Heart left ventricle (tissue), 16 donors: ENCODE measurements around the gene RPS6KA5. TPM values are rescaled to one million over a fixed set of nuclear protein-coding genes. Genes with fewer than 3 reads are reported as not detected.
"Not testable (repeated sequence)": the region's sequence is repeated elsewhere in the genome, so short reads cannot be mapped to it uniquely, and the experiment has no call there.

Experiments used
- ATAC-seq, 4 donors: fragments of 200-7000 bp; cut with Tn5 transposase; one replicate each; pipeline ENCODE4 v1.9.1; 2020 to 2022; ENCODE audit warnings: moderate library complexity in 4 of 4, mild to moderate bottlenecking in 3 of 4, moderate number of reproducible peaks in 1 of 4
- DNase-seq, 5 donors: peaks; one replicate each; pipeline ENCODE4 v3.0.0-alpha.2; 2020
- H3K27ac ChIP-seq, 12 donors: fragments of 200-600 bp; sonication (generic) in 4 of 12; one replicate each; pipeline versions ENCODE4 v1.5.0 to v1.8.0; 2016 to 2022; ENCODE audit warnings: mild to moderate bottlenecking in 2 of 12
- H3K27me3 ChIP-seq, 9 donors: fragments of 200-600 bp; sonication (generic) in 2 of 9; one replicate each; pipeline versions ENCODE4 v1.5.1 to v1.8.0; 2016 to 2022; ENCODE audit warnings: mild to moderate bottlenecking in 3 of 9
- H3K36me3 ChIP-seq, 9 donors: fragments of 200-600 bp; sonication (generic) in 2 of 9; one replicate each; pipeline versions ENCODE4 v1.5.0 to v1.8.0; 2018 to 2022; ENCODE audit warnings: mild to moderate bottlenecking in 2 of 9
- H3K4me1 ChIP-seq, 12 donors: fragments of 200-600 bp; sonication (generic) in 4 of 12; one replicate each; pipeline versions ENCODE4 v1.5.0 to v1.8.0; 2016 to 2022; ENCODE audit warnings: mild to moderate bottlenecking in 3 of 12
- H3K4me3 ChIP-seq, 12 donors: fragments of 200-600 bp; sonication (generic) in 4 of 12; one replicate each; pipeline versions ENCODE4 v1.5.0 to v1.8.0; 2017 to 2022; ENCODE audit warnings: mild to moderate bottlenecking in 9 of 12, moderate library complexity in 4 of 12
- H3K9me3 ChIP-seq, 12 donors: fragments of 200-600 bp; sonication (generic) in 4 of 12; one replicate each; pipeline versions ENCODE4 v1.5.0 to v1.8.0; 2016 to 2022; ENCODE audit warnings: mild to moderate bottlenecking in 1 of 12
- CTCF ChIP-seq, 12 donors: fragments of 200-600 bp; sonication (generic) in 4 of 12; IDR thresholded peaks; one replicate each; pipeline versions ENCODE4 v1.5.0 to v1.8.0; 2018 to 2022; ENCODE audit warnings: antibody characterized with exemption in 12 of 12, mild to moderate bottlenecking in 5 of 12
- POLR2A ChIP-seq, 2 donors: fragments of 450-650 bp; IDR thresholded peaks; one replicate each; pipeline ENCODE4 v1.6.1; 2017; ENCODE audit warnings: antibody characterized with exemption in 2 of 2, mild to moderate bottlenecking in 2 of 2, moderate library complexity in 2 of 2
- WGBS, 4 donors: extraction: QIAGEN DNeasy Blood & Tissue Kit in 2 of 4; methylation state at CpG; one replicate each; pipeline versions ENCODE4 v1.1.5 to v1.1.7; 2013 to 2018; 5-methylcytosine and 5-hydroxymethylcytosine counted together
- intact Hi-C, 10 donors: fragments of 100-400 bp; cut with DNase I; formaldehyde crosslinking; loops; one replicate each; pipeline versions ENCODE4 v1.11.1 to v1.14.2; 2022
- polyA plus RNA-seq, 2 donors: library from polyadenylated mRNA; stranded (reverse); fragments of 200-250 nt; gene quantifications; one replicate each; pipeline ENCODE4 v1.2.3, GENCODE V29; 2013
- total RNA-seq, 9 donors: library from RNA; depleted of rRNA in 2 of 9; stranded (reverse); fragments of >200 nt in 2 of 9; fragmentation: NEBNext Ultra II Directional in 3 of 9; extraction: Animal tissue kit (Norgen Biotek cat#: 25700) in 3 of 9; gene quantifications; one replicate each; pipeline versions ENCODE4 v1.1.0 to v1.2.4, GENCODE V29; 2016 to 2023
- donor health status: ischemic (EF 13 %, LVEDD 7.1; RV severe dilation, severe dysfunction).
- donor health status: healthy with polysubstance abuse.
- donor health status: DM: no; HTN: yes; CAD: no.
- donor health status: DM: no; HTN: no; CAD: no.
- donor health status: ischemic (EF 25% LVEDD 6.9; RV normal size, moderate dysfunction).
- donor health status: ischemic (EF 25% LVEDD 5.7; RV mildly dilated, moderate dysfunction).
- donor health status: healthy.
- donor health status: DM: yes; HTN: yes; CAD: no.
- donor health status: ischemic (EF 35%, LVEDD 5.7; RV mildly dilated, moderate dysfunction).
- donor health status: nonischemic (EF 11% LVEDD 7.7; RV severe dilation, severe dysfunction).
- donor health status: DM: yes; HTN: yes; CAD: no.
- donor health status: PGD.
- donor health status: ischemic (EF 29% LVEDD 5.4; RV normal size, mild dysfunction).
- donor health status: nonischemic (EF 23%, LVEDD 6.1; RV moderate dilation, normal function).

Gene RPS6KA5
- total and polyA plus RNA-seq, 11 donors: 0.72 to 13.3 (median 8.5) TPM

- intact Hi-C loops: no loop called here
- H3K27me3 ChIP-seq: no peaks in the 10 kb centered on the region
- H3K36me3 ChIP-seq: peaks cover 0 to 10% (median 4%) of the 10 kb centered on the region in 9 donors
- 77 to 92% (median 81%) methylated on average over 3 of the region's 3 CpGs for WGBS, 4 donors
- no peak for TF ChIP-seq POLR2A (IDR thresholded peaks at IDR 0.05)
- no peak for TF ChIP-seq CTCF (IDR thresholded peaks at IDR 0.05)
- H3K4me3 ChIP-seq: no peak overlapping the region
- DNase-seq (no peak), ATAC-seq (no peak)
- H3K4me1 ChIP-seq: no peaks in the 10 kb centered on the region
- no peak overlapping the region for H3K27ac ChIP-seq
- no peaks in the 10 kb centered on the region for H3K9me3 ChIP-seq
These were observed 78.8 kb downstream of the RPS6KA5 start for GRCh38 chr14:90981636-90982035.

- H3K27me3 ChIP-seq, H3K36me3 ChIP-seq, H3K4me1 ChIP-seq, DNase-seq, H3K27ac ChIP-seq, ATAC-seq, H3K4me3 ChIP-seq, intact Hi-C loops, H3K9me3 ChIP-seq: not testable (repeated sequence)
- WGBS, 4 donors: 94 to 96% (median 95%) methylated on average over 3 of the region's 3 CpGs
These were observed 79.8 kb downstream of the RPS6KA5 start for GRCh38 chr14:90980636-90981035.

DNA sequence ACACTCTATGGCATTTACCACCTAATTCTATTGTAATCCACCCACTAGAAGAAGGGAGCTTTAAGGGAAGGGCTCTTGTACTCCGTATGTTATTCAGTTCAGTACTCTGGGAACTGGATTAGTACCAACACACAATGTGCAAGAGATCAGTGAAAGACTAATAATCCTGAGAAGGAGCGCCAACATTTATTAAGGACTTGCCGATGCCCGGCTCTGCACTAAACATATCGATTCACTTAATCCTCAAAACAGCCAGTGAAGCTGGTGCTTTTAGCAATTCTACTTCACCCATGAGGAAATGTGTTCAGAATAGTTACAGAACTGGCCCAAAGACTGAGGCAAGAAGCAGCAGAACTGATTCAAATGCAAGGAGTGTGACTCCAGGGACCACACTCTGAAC, 80.9 kb downstream of the RPS6KA5 start:
- DNase-seq: no peak
- H3K9me3 ChIP-seq: no peaks in the 10 kb centered on the region
- TF ChIP-seq POLR2A (IDR thresholded peaks at IDR 0.05) (no peak), CTCF (IDR thresholded peaks at IDR 0.05) (no peak)
- H3K4me1 ChIP-seq: no peaks in the 10 kb centered on the region
- H3K27me3 ChIP-seq: no peaks in the 10 kb centered on the region
- WGBS, 4 donors: 90 to 94% (median 92%) methylated on average over 5 of the region's 5 CpGs
- ATAC-seq: no peak
- no peak overlapping the region for H3K27ac ChIP-seq
- H3K4me3 ChIP-seq: no peak overlapping the region
- intact Hi-C loops: no loop called here
- peaks cover 0 to 10% (median 4%) of the 10 kb centered on the region in 9 donors for H3K36me3 ChIP-seq

DNA sequence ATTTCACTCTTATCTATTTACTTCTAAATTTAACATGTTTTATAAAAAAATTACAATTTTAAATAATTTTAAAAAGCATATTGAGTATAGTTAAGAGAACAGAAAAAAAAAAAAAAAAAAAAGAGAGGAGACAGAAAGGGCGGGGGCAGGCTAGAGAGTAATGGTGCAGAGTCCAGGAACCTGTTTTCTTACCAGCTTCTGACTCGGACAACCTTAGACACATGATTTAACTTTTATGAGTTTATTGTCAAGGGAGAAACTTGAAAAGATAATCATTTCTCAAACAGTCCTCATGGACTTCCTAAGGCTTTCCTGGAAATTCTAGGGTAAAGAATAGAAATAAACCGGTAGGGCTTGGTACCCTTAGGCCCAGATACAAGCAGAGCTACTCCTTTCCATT, 84.3 kb downstream of the RPS6KA5 start:
- 91 to 94% (median 92%) methylated on average over 3 of the region's 3 CpGs for WGBS, 4 donors
- intact Hi-C loops: no loop called here
- no peaks in the 10 kb centered on the region for H3K27me3 ChIP-seq

More for the DNA sequence above, 84.3 kb downstream of the RPS6KA5 start:
- ATAC-seq (no peak), DNase-seq (no peak)
- no peaks in the 10 kb centered on the region for H3K4me1 ChIP-seq
- no peak for TF ChIP-seq POLR2A (IDR thresholded peaks at IDR 0.05)
- no peak for TF ChIP-seq CTCF (IDR thresholded peaks at IDR 0.05)
- peaks cover 0 to 10% (median 4%) of the 10 kb centered on the region in 9 donors for H3K36me3 ChIP-seq
- H3K27ac ChIP-seq: no peak overlapping the region
- H3K9me3 ChIP-seq: no peaks in the 10 kb centered on the region
- no peak overlapping the region for H3K4me3 ChIP-seq
